ENCODE results near the gene SOX8. TPM values are rescaled to one million over a fixed set of nuclear protein-coding genes. Genes with fewer than 3 reads are reported as not detected.

The SOX8 gene
- total RNA-seq, 1 experiment from 2014 or later = not detected

DNA sequence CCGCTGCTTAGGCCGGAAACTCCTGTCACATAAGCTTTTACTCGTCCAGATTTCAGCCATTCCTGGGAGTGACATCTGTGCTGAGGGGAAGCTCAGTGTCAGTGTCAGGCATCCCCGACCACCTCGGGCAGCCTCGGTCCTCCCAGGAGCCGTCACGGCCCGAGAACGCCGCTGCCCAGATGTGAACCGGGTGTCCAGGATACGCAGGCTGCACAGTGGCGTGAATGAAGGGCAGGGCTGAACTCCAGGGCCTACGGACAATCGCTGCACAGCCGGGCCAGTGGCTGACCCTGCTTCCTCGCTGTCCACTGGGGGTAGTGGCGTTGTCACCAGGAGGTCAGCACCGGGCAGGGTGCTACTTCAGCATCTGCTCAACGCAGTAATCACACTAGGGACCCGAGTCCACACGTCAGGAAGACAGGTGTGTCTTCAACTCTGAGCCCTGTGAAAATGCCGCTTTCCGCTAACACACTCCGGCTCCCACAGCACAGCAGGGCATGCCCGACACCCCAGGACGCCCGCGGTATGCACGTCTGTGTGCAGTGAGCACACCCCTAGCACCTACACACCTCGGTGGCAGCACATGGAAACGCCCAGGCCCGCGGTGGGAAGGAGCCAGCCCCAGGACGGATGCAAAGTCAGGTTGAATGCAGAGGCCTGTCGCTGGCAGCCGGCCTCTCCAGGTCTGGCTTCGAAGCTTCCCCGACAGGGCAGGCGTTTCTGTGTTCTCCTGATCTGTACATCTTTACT is 13.8 kb upstream of the SOX8 start:
- Histone ChIP-seq H3K9me3 (peaks cover 13% of the 10 kb centered on the region), H3K4me3 (no peak overlapping the region), H3K27me3 (peaks cover 6% of the 10 kb centered on the region; the same call in 1 of the 2 replicates), H3K36me3 (peaks cover 34% of the 10 kb centered on the region)
- no peak for DNase-seq

DNA sequence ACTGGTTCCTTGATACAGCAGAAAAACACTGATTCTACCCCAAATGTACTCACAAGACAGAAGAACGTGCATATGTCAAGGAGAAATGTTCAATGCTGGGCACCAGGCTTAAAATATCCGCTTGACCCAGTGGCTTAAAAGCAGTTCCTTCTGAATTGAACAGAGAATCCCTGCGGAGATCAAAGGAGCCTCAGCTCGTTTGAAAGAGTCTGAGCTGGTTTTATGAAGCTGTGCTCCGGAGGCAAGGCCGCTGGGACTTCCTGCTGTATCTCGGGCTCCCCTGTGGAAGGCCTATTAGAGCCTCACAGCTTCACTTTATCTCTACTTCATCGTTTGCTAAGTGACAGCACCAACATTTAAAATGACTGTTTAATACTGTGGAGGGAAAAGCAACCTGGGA is 12.9 kb upstream of the SOX8 start:
- no peak for DNase-seq
- peaks cover 34% of the 10 kb centered on the region for H3K36me3 ChIP-seq
- peaks cover 13% of the 10 kb centered on the region for H3K9me3 ChIP-seq
- peaks cover 7% of the 10 kb centered on the region; the same call in 1 of the 2 replicates for H3K27me3 ChIP-seq
- no peak overlapping the region for H3K4me3 ChIP-seq

DNA sequence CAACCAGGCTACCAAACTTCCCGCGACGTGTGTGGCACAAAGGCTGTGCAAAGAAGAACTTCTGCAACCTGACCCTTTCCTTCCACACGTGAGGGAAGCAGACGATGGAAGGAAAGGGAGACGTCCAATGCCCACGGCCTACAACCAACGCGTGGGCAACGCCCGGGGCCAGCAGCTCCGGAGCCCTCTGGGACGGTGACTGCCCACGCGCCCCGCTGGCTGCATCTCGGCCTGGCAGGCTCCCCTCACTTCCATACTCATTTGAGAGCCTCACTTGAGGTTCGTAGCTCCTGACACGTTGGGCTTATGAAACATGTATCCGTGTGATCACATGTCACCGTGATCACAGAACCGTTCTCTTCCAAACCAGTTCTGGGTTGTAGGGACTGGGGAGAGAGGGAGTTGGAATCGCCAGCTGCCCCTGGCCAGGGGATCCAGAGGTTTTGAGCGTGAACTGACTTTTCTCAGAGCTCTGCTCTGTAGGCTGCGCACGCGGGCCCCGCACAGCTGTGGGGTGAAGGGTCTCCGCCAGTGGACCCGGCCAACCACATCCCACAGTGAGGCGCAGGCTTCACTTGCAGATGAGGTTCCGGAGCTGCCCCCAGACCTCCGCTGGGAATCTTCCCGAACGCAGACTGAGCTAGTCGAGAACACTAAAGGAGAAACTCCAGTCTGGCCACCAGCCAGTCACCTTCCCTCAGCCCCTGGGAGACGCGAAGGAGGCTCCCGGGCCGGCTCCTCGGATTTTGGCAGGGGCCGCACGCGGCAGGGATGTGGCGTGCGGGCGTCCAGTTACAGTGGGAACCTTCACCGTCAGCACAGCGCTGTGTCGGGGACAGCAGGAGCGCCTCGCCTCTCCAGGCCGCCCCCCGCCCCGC is 11.8 kb upstream of the SOX8 start:
- peak; percentile 55 for DNase-seq
- Histone ChIP-seq H3K36me3 (peaks cover 34% of the 10 kb centered on the region), H3K9me3 (peaks cover 13% of the 10 kb centered on the region), H3K4me3 (peak overlapping the region; percentile 93), H3K27me3 (peaks cover 7% of the 10 kb centered on the region; the same call in 1 of the 2 replicates)

DNA sequence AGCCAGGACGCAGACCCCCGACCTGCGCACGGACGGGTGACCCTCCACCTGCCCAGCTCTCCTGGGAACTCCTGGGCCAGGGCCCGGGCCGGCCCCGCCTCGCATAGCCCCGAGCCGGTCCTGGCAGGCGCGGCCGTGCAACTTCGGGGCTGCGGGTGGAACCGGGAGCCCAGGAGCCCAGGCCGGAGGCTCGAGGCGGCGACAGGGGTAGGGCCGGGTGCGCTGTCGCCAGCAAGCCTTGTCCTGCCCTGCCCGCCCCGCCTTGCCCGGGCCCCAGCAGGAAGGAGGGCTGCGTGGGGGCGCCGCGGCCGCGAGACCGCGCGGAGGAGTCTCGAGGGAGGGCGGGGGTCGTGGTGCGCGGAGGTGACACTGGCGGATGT is 11.2 kb upstream of the SOX8 start:
- Histone ChIP-seq H3K9me3 (peaks cover 13% of the 10 kb centered on the region), H3K4me3 (peak overlapping the region; percentile 93), H3K36me3 (peaks cover 34% of the 10 kb centered on the region), H3K27me3 (peaks cover 7% of the 10 kb centered on the region; the same call in 1 of the 2 replicates)
- no peak for DNase-seq

DNA sequence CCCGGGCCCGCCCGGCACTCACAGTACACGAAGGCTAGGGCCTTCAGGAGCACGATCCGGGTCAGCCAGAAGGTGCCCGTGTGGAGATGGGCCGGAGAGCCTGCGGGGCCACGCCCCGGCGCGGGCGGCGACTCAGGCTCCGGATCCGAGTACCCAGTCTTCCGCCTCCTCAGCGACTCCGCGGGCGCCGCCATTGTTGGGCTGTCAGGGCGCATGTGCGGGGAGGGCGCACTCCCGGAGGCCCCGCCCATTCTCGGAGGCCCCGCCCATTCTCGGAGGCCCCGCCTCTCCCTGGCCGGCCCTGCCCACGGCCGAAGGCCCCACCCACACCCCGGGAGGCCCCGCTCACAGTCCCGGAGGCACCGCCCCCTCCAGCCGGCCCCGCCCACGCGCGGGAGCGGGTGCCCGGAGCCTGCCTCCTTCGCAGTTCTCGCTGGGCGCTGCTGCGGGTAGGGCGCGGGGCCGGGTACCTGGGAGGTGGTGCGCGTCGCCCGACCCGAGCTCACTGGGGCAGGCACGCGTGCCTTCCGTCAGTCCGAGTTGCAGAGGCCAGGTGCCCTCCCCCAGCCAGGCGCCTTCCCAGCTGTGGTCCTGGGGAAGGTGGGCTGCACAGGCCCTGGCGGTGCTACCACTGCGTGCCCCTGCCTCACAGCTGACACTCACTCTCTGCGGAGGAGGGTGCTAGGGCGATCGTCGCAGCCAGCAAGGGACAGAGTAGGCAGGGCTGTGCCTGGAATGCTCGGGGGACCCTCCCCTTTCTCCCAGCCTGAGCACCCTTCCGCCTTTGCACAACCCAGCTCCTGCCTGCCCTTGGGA is 10.6 kb upstream of the SOX8 start, which contains the start of gene LMF1:
Gene LMF1, minus strand, starts transcription at position 219 of the 816 bp plus-strand sequence. Its CDS starts 4 bp downstream, at position 215.
- Histone ChIP-seq H3K27me3 (peaks cover 7% of the 10 kb centered on the region; the same call in 1 of the 2 replicates), H3K36me3 (peaks cover 30% of the 10 kb centered on the region), H3K9me3 (peaks cover 8% of the 10 kb centered on the region), H3K4me3 (peak within 1 kb of the TSS; percentile 93)
- DNase-seq = peak; percentile 91

DNA sequence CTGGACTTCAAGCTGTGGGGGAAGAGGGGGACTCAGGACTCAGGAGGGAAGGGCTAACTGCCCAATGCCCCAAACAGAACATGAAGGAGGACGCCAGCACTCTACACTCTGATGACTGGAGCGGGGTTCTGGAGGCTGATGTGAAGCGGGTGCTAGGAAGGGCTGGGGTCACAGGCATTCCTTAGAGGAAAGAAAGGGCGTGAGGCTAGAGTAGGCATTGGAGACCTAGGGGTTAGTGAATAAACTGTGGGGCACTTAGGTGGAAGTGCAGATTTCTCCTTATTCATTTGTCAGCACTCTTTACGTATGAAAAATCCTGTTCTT is 10.0 kb upstream of the SOX8 start:
- Histone ChIP-seq H3K9me3 (peaks cover 3% of the 10 kb centered on the region; the same call in 1 of the 2 replicates), H3K4me3 (no peak overlapping the region), H3K36me3 (peaks cover 24% of the 10 kb centered on the region), H3K27me3 (peaks cover 7% of the 10 kb centered on the region; the same call in 1 of the 2 replicates)
- DNase-seq = no peak

DNA sequence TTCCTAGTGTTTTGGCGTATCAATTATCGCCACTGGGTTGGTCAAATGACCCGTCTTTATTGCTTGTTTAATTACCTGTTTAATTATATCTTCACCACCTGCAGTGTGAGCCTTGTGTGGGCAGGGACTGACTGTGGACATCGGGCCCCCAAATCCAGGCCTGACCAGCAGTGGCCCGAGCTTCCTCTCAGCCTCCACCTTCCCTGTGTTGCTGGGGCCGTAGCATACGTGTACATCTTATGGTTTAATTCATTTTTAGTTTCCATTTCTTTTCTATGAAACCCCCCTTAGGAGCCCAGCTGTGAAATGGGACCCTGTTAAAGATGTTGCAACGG is 9.6 kb upstream of the SOX8 start:
- DNase-seq = no peak
- peaks cover 7% of the 10 kb centered on the region; the same call in 1 of the 2 replicates for H3K27me3 ChIP-seq
- H3K4me3 ChIP-seq = no peak overlapping the region
- H3K9me3 ChIP-seq = peaks cover 2% of the 10 kb centered on the region; the same call in 1 of the 2 replicates
- peaks cover 20% of the 10 kb centered on the region for H3K36me3 ChIP-seq

DNA sequence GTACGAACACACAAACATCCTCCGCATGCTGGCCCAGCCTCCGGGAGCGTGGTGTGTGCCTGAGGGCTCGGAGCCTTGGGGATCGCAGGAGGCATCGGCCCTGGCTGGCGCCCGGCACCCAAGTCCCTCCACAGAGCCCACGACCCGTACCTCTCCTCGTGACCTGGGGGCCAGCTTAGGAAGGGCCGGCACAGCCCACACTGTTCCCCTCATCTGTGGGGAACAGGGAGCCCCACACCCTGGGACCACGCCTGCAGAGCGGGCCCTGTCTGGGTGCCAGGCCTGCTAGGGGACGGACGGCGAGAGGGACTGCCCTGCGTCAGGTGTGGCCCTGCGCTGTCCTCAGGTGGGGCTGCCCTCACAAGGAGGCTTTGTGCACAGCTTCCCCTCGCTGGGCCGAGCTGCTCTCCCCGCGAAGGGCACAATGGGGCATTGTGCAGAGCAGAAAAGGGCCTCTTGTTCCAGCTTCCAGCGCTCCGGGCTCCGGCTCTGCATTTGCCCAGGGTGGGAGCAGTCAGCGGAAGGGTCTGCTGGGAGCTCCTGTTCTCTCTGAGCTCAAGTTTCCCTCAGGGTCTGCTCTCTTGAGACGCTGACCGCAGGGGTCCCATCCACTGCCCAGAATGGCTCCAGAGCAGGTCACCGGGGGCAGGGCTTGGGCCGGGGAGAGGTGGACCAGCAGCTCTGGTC is 9.1 kb upstream of the SOX8 start:
- H3K9me3 ChIP-seq = peaks cover under 1% of the 10 kb centered on the region; the same call in 1 of the 2 replicates
- no peak for DNase-seq
- no peak overlapping the region for H3K4me3 ChIP-seq
- peaks cover 15% of the 10 kb centered on the region for H3K36me3 ChIP-seq
- H3K27me3 ChIP-seq = peaks cover 7% of the 10 kb centered on the region; the same call in 1 of the 2 replicates

DNA sequence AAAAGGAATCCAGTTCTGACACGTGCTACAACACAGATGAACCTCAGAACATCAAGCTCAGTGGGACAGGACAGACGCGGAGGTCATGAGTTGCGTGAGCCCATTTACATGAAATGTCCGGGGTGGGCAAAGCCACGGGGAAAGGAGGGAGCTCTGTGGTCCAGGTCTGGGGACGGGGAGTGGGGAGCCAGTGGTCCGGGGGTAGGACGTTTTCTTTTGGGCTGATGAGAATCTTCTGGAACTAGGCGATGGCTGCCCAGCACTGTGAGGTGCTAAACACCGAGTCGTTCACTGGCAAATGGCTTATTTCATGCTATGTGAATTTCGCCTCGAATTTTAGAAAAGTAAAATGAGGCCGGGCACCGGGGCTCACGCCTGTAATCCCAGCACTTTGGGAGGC is 8.2 kb upstream of the SOX8 start:
- H3K36me3 ChIP-seq = peaks cover 7% of the 10 kb centered on the region; the same call in 1 of the 2 replicates
- no peak overlapping the region for H3K4me3 ChIP-seq
- peaks cover 7% of the 10 kb centered on the region; the same call in 1 of the 2 replicates for H3K27me3 ChIP-seq
- no peaks in the 10 kb centered on the region for H3K9me3 ChIP-seq
- DNase-seq = no peak

DNA sequence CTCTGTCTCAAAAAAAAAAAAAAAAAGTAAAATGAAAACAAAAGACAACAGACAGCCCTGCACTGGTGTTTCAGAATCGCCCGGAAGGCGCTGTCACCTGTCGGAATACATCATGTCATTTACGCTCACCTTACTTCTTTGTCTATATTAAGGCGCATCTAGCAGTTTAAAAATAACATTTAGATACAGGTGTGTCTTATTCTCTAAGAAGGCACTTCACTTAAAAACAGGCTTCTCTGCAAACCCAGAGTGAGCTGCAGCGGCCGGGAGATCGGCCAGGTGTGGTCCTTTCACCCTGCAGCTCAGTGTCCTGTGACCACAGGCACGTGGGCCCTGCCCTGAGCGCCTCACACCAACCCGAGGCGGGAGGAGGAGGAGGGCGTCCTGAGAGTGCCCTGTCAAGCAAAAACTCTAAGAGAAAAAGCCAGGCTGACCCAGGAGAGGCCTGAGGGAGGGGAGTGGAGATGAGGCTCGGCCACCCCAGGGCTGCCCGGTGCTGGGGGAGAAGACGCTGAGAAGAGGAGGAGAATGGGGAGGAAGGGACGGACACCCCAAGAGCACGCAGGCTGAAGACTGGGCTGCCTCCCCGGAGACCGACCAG is 7.5 kb upstream of the SOX8 start:
- Histone ChIP-seq H3K36me3 (0 out of 2 replicates have a peak, but pooled peaks cover 4% of the 10 kb centered on the region), H3K9me3 (no peaks in the 10 kb centered on the region), H3K4me3 (no peak overlapping the region), H3K27me3 (peaks cover 7% of the 10 kb centered on the region; the same call in 1 of the 2 replicates)
- DNase-seq = no peak

DNA sequence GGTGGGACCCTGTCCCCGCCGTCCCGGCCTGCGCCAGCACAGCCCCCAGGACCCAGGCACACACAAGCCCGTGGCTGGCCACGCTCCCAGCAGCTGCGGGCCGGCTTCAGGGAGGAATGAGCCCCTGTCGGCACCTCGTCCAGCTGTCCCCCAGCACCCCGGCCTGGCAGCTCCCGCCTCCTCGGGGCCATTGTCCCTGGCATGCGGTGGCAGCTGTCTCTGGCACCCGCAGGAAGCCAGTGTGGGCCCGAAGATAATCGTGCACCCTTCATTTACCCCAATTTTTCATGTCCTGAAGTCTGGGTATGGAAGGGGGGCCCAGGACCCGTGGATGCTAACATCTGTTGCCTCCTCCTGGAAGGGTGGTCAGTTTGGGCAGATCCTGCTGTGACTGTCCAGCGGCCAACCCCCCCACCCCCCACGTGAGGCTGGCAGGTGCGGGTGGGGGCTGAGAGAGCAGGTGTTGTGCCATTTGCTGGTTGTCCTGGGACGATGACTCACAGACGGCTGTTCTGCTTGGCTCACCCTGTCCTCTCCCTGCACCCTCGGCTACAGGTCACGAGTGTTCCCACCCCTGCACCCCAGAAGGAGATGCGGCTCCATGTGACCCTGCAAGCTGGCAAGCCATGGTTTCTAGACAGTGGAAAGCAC is 6.8 kb upstream of the SOX8 start:
- H3K27me3 ChIP-seq = peaks cover 7% of the 10 kb centered on the region; the same call in 1 of the 2 replicates
- DNase-seq = no peak

DNA sequence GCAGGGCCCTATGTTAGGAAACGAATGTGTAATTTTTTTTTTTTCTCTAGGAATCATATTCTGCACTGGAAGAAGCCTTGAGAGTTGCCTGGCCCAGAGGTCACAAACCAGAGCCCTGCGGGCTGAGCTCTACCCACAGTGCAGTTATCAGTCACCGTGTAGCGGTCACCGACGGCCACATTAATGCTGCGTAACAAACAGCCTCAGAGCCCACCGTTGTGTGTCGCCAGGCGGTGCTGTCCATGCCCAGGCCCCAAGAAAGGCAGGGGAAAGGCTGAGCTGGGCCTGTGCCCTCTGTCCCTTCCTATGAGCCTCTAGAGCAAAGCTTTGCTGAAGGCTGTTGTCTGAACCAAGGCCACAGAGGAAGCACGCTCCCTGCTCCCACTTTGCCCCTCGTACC is 6.3 kb upstream of the SOX8 start:
- no peak for DNase-seq
- Histone ChIP-seq H3K36me3 (no peaks in the 10 kb centered on the region), H3K27me3 (peaks cover 7% of the 10 kb centered on the region; the same call in 1 of the 2 replicates), H3K4me3 (no peak overlapping the region), H3K9me3 (no peaks in the 10 kb centered on the region)

More for the DNA sequence above, 6.8 kb upstream of the SOX8 start:
- Histone ChIP-seq H3K9me3 (no peaks in the 10 kb centered on the region), H3K4me3 (no peak overlapping the region), H3K36me3 (no peaks in the 10 kb centered on the region)

DNA sequence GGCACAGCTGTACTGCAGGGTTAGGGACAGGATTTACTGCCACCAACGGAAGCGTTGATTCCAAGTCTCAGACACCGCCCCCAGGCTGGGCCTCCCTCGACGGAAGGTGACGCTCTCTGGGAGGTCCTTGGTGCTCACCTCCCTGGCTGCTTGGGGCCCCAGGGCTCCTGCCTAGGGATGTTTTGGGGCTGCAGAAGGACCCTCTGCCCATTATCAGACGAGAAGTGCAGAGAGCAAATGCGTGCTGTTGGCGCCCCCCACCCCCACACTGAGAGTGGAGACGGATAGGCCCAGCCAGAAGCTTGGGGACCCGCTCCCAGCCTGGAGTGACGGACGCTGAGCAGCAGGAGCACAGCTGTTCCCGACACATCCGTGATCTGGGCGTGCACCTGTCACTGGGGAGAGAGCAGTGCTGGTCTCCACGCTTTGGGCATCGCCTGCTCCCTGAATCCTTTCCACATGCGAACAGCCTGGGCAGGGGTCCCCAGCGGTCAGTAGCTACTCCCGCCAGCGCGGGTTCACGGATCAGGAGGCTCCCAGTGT is 5.1 kb upstream of the SOX8 start:
- Histone ChIP-seq H3K9me3 (no peaks in the 10 kb centered on the region), H3K4me3 (no peak overlapping the region), H3K36me3 (no peaks in the 10 kb centered on the region), H3K27me3 (peaks cover 13% of the 10 kb centered on the region)
- DNase-seq = no peak

DNA sequence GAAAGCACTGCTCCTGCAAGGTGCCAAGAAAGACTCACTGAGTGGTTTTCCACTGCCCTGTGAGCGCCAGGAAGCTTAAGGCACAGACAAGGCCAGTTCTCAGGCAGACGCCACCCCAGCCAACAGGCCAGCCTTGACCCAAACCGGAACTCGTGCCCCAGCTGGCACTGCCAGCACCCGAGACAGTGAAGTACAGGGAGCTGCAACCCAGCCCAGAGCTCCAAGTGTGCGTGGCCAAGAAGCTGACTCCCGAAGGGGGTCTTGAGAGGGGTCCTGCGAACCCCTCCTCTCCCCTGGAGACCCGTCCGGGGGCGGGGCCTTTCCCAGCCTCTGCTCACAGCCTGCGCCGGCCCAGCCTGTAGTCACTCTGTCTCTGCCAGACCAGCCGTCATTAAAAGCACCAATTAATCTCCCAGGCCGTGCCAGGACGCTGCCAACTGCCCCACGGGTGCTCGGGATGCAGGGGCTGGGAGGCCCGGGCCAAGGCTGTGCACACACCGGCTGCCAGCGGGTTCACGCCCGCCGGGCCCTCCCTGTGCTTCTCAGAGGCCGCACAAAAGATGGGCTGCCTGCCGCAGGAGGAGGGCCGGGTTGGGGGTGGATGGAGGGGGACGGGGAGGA is 4.4 kb upstream of the SOX8 start:
- peaks cover 11% of the 10 kb centered on the region for H3K27me3 ChIP-seq
- DNase-seq = no peak
- no peaks in the 10 kb centered on the region for H3K36me3 ChIP-seq
- no peaks in the 10 kb centered on the region for H3K9me3 ChIP-seq
- no peak overlapping the region for H3K4me3 ChIP-seq

DNA sequence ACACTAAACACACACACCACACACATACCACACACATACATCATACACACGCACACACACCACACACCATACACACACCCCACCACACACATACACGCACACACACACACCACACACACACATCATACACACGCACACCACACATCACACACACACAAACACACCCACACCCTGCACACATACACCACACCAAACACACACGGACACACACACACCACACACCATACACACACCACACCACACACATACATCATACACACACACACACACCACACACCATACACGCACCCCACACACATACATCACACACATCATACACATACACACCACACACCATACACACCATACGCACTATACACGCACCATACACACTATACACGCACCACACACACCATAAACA is 3.7 kb upstream of the SOX8 start:
- Histone ChIP-seq H3K36me3 (no peaks in the 10 kb centered on the region), H3K4me3 (no peak overlapping the region), H3K27me3 (peaks cover 17% of the 10 kb centered on the region), H3K9me3 (no peaks in the 10 kb centered on the region)
- DNase-seq = no peak
